ENCODE data around the gene COL5A3.

DNA sequence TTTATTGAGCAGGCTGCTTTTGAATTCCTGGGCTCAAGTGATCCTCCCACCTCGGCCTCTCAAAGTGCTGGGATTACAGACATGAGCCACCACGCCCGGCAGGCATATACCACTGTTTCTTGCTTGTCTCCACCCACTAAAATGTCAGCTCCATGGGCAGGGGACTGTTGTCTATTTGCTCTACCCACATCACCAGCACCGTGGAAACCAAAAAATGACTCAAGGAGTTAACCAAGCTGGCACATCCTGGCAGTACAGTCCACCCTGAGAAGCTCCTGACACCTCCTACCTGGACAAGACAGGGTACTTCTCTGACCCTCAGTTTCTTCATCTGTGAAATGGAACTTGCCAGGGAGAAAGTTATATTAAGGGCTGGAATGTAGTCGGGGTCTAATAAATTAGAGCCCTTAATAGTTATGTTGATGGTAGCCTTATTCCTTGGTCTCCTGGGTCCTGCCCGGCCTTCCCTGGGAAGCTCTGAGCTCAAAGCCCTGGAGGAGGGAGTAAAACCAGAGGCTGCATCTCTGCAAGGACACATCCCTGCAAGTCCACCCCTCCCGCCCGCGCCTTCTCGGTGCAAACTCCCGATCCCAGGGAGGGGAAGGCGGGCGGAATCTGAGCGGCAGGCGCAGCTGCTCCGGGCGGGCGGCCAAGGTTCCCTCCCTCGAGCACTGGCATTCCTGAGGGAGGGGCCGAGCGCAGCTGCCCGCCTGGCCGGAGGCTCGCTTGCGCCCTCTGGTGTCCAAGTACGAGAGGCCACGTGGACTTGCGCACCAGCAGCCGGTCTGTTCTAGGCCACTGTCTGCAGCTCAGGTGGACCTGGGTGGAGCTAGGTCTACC lies 17.1 kb upstream of the COL5A3 start:
- no peak for TF ChIP-seq POLR2A (IDR thresholded peaks at IDR 0.05)
- TF ChIP-seq CTCF (IDR thresholded peaks at IDR 0.05): peak; percentile 89 to 99 (median 96)
